ENCODE measurements around the gene IRAK3.

DNA sequence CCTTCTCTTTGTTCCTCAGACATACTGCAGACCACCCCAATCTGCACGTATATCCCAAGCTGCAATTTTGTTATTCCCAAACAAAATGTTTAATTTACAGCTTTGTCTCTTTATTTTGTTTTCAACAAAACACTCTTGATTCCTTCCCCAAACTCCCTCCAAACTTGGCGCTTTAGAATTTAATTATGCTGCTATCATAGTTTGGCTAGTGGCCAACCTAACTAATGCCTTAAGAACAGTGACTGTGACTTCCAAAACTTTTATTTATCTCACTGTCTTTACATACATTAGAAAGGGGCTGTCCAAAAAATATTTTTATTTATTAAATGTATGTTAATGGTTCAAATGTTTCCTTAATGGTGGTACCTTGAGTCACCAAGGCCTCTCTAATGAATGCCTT is 26.3 kb upstream of the IRAK3 start:
- TF ChIP-seq CTCF (IDR thresholded peaks at IDR 0.05) (no peak), ZFX (IDR thresholded peaks at IDR 0.05; ENCODE audit: borderline replicate concordance) (no peak)

Data from 22Rv1 (cell line).